ENCODE measurements around the gene ANKRD11.
"Not testable (repeated sequence)": the region's sequence is repeated elsewhere in the genome, so short reads cannot be mapped to it uniquely, and the experiment has no call there.

Gene ANKRD11

DNA sequence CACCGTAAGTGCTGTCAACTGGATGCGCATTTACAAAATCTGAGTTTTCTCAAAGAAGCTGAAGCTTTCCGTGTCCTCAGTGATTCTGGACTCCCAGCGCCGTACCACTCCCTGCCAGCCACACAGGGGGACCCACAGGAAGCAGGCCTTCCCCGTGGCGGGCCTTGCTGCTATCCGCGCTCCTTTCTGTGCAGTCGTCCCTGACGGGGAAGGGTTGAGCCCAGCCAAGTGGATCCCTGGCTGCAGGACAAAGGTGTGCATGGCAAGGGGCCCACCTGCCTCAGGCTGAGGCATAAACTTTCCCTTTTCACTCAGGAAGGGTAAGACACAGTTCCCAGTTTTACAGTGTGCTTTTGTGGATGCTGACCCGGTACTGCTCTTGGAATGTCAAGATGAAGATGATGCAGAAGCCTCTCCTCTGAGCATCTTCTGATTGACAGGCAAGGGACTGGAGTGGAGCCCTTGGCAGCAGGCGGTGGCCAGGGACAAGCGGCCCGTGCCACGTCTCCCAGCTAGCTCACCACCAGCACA lies 93.0 kb downstream of the ANKRD11 start:
- DNase-seq: no peak
- TF ChIP-seq POLR2A (IDR thresholded peaks at IDR 0.05; ENCODE audit: low read length) (no peak), GATA1 (IDR thresholded peaks at IDR 0.05; ENCODE audit: low read depth, low read length) (no peak)

DNA sequence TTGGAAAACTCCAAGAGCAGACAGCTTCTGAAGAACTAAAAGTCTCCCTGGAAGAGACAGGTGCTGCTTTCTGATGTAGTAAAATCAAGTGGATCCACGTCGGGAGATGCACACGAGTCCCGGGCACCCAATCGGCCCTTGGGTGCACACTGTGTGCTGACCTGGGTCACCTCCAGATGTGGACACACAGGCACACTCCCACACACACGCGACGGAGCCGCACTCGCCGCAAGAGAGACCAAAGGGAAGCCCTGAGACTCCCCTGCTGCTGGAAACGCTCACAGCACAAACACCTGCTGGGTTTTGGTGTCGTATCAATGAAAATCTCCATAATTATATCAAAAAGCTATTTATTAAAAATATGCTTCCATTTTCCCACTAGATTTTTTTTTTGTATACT lies 94.2 kb downstream of the ANKRD11 start:
- TF ChIP-seq POLR2A (IDR thresholded peaks at IDR 0.05; ENCODE audit: low read length): no peak
- DNase-seq: no peak

DNA sequence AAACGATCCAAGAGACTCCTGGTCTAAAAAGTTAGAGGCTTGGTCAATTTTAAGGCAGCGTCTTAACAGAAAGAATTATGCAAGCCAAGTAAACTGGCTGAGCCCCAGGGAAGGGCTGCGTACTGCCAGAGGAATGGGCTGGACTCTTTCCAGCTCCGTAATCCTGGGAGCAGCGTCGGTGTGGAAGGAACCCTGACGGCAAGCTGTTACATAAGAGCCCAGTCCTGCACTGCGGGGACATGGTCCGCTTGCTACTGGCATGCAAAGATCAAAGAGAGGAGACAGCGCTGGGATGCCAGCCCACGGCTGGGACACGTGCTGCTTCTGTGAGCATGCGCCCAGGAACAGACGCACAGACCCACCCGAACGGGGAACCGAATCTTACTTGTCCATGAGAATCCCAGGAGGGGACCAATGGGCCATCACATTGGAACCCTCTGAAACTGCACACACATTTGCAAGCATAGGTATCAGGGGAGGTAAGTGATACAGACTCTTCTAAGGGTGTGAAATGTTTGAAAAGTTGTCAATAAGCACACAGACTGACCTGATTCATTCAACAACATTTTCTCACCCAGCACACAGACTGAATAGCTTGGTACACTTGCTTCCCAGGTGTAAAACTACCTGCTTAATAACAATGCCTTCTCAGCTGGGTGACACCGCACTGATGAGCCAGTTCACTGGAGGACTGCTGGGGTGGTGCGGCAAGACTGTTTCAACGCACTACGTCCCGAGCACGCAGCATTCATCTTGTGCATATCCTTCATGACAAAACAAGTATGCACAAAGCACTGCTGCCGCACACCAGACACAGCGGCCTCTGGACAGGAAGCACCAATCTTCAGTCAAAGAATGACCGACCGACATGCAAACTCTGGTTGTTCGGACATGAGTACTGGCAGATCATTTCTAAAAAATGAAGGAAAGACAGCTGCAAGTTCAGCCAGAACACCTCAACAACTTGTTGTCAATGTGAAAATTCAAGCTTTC lies 94.9 kb downstream of the ANKRD11 start:
- TF ChIP-seq POLR2A (IDR thresholded peaks at IDR 0.05; ENCODE audit: low read length) (no peak), GATA1 (IDR thresholded peaks at IDR 0.05; ENCODE audit: low read depth, low read length) (no peak)
- DNase-seq: no peak

DNA sequence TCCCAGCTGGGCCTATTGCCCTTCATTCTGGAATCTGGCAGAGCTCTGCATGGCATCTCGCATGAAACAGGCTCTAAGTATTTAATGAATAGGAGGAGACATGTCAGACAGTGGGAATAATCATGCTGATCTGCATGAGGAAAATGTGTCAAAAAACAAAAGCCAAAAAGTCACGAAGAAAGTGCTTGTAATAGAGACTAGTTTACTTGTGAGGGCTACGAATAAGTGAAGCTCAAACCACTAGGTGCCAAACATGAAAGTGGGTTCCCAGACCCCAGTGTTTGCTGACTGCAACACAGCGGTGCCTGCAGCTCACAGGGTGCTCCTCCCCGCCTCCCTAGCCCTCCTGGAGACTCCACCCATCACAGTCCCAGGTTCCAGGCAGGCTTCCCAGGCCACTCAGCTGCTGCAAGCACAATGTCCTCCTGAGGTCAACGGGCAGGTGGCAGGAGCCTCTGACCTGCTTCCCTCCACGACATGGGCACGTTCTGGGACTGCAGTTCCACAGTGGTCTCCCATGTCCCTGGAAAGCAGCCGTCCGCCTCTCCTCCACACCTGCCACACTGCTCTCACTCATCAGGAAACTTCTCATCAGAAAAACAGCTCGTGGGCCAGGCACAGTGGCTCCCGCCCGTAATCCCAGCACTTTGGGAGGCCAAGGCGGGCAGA lies 96.5 kb downstream of the ANKRD11 start:
- DNase-seq: no peak
- no peak for TF ChIP-seq GATA1 (IDR thresholded peaks at IDR 0.05; ENCODE audit: low read depth, low read length)
- TF ChIP-seq POLR2A (IDR thresholded peaks at IDR 0.05; ENCODE audit: low read length): no peak

DNA sequence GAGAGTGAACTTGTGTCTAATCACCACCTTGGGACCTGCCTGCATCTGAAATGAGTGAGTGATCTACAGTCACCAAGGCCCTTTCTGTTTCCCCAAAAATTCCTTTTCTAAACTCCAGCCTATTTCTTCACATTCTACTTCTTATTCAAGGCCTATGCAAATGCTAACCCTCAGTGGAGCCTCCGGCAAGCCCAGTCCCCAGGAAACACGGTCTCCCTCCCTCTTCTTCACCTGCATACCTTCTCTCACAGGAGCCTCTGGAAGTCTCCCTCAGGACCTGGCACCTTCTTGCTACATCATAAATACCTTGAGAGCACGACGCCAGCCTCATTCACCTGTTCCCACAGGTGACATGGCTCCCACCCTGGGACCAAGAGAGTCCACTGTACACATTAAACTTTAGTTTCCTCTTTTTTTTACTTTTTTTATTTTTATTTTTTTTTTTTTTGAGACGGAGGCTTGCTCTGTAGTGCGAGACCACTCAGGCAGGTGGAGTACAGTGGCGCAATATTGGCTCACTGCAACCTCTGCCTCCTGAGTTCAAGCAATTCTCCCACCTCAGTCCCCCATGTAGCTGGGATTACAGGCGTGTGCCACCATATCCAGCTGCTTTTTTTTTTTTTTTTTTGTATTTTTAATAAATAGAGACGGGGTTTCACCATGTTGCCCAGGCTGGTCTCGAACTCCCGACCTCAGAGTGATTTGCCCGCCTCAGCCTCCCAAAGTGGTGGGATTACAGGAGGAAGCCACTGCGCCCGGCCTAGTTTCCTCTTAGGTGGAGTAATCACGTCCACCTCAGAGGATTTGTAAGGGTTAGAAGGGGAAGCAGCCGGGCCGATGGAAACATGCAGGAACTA lies 97.3 kb downstream of the ANKRD11 start:
- TF ChIP-seq GATA1 (IDR thresholded peaks at IDR 0.05; ENCODE audit: low read depth, low read length): no peak
- no peak for TF ChIP-seq POLR2A (IDR thresholded peaks at IDR 0.05; ENCODE audit: low read length)
- no peak for DNase-seq

DNA sequence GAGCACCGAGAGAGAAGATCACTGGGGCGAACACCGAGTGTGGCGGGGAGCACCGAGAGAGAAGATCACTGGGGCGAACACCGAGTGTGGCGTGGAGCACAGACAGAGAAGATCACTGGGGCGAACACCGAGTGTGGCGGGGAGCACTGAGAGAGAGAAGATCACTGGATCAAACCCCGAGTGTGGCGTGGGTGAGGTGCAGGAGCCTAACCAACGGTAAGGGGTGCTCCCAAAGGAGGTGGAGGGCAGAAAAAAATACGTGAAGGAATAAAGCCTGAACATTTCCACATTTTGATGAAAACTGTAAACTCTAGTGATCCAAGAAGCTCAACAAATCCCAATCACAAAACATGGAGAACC lies 100.2 kb downstream of the ANKRD11 start:
- not testable (repeated sequence) for DNase-seq

DNA sequence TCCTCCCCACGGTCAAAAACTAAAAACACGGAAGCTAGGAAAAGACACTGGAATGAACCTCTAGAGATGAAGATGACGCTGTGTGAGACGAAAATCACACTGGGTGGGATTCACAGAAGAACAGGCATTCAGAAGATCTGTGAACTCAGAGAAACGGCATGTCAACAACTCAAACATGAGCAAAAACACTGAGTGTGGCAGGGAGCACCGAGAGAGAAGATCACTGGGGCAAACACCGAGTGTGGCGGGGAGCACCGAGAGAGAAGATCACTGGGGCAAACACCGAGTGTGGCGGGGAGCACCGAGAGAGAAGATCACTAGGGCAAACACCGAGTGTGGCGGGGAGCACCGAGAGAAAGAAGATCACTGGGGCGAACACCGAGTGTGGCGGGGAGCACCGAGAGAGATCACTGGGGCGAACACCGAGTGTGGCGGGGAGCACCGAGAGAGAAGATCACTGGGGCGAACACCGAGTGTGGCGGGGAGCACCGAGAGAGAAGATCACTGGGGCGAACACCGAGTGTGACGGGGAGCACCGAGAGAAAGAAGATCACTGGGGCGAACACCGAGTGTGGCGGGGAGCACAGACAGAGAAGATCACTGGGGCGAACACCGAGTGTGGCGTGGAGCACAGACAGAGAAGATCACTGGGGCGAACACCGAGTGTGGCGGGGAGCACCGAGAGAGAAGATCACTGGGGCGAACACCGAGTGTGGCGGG lies 100.7 kb downstream of the ANKRD11 start:
- DNase-seq: not testable (repeated sequence)

DNA sequence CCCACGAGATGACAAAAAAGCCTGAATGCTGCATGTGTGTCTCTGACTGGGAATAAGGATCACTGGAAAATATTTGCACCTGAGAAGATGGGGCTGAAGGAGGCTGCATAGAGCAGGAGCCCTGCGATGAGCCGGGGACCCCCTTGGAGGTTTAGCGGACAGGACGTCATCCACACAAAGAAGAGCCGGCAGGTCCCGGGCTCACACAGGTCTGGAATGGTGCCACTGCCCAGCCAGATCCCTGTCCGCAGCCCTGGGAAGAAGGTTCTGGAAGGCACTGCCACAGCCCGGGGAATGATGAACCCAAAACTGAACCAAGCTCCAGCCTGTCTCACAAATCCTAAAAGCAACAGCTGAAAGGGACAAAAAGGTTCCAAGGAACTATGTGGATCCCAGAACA lies 101.8 kb downstream of the ANKRD11 start:
- no peak for TF ChIP-seq POLR2A (IDR thresholded peaks at IDR 0.05; ENCODE audit: low read length)
- TF ChIP-seq GATA1 (IDR thresholded peaks at IDR 0.05; ENCODE audit: low read depth, low read length): no peak
- no peak for DNase-seq

DNA sequence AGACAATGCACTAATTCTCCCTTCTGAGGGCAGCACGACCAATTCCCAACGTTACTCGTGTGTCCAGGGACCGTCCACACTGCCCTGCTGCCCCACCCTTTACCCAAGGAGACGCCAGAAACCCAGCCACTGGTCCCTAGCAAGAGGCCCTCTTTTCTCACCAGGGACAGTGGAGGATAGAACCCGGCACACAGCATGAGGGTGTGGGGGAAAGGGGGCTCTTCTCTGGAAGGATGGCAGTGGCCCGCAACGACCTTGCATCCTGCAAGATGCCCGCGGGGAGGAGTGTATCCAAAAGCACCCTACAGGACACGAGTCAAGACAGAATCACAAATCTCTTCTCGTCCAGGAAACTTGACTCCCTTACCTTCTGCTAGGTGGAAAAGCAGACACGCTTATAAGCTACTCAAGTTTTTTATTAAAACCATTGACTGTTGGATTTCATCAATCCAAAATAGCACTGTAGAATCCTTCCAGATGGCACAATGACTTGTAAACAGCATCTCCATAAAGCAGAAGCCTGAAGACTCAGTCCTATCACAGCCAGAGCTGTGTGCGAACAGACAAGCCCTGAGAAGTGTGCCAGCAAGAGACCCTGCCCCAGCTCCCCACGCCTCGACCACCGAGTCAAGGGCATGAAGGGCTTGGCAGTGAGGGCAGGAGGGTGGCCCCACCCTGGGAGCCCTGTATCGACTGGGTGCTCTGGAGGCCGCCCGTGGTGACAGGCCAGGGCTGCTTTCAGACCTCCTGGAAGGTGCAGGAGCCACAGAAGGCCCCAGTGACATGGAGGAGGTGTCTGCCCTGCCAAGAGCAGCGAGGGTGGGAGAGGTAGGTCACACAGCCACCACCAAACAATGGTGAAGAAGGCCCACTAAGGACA lies 103.8 kb downstream of the ANKRD11 start:
- DNase-seq: no peak
- TF ChIP-seq POLR2A (IDR thresholded peaks at IDR 0.05; ENCODE audit: low read length) (no peak), GATA1 (IDR thresholded peaks at IDR 0.05; ENCODE audit: low read depth, low read length) (no peak)

DNA sequence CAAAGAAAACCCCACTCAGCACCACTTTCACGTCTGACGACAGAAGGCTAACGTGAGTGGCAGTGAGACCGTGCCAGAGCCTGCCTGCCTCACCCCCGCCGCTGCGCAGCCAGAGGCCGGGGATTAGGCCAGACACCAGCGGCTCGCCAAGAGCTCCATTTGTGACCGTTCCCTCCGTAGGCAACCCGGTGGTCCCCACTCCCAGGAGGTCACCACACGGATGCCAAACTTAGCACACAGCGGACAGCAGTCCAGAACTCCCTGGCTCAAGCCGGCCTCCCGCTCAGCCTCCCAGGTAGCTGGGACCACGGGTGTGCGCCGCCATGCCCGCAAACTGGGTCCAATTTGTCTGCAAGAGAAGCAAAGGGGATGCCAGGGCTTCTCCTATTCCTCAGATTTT lies 104.6 kb downstream of the ANKRD11 start:
- TF ChIP-seq GATA1 (IDR thresholded peaks at IDR 0.05; ENCODE audit: low read depth, low read length): no peak
- no peak for TF ChIP-seq POLR2A (IDR thresholded peaks at IDR 0.05; ENCODE audit: low read length)
- no peak for DNase-seq

DNA sequence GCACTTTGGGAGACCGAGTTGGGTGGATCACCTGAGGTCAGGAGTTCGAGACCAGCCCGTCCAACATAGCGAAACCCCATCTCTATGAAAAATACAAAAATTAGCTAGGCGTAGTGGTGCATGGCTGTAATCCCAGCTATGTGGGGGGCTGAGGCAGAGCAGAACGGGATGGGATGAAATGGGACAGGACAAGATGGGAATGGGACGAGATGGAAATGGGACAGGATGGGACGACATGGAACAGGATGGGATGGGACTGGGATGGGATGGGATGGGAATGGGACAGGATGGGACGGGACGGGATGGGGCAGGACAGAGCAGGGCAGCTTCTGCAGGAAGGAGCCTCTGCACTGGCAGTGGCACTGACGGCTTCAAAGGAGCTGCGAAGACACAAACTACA lies 106.1 kb downstream of the ANKRD11 start:
- TF ChIP-seq POLR2A (IDR thresholded peaks at IDR 0.05; ENCODE audit: low read length) (no peak), GATA1 (IDR thresholded peaks at IDR 0.05; ENCODE audit: low read depth, low read length) (no peak)
- DNase-seq: no peak

DNA sequence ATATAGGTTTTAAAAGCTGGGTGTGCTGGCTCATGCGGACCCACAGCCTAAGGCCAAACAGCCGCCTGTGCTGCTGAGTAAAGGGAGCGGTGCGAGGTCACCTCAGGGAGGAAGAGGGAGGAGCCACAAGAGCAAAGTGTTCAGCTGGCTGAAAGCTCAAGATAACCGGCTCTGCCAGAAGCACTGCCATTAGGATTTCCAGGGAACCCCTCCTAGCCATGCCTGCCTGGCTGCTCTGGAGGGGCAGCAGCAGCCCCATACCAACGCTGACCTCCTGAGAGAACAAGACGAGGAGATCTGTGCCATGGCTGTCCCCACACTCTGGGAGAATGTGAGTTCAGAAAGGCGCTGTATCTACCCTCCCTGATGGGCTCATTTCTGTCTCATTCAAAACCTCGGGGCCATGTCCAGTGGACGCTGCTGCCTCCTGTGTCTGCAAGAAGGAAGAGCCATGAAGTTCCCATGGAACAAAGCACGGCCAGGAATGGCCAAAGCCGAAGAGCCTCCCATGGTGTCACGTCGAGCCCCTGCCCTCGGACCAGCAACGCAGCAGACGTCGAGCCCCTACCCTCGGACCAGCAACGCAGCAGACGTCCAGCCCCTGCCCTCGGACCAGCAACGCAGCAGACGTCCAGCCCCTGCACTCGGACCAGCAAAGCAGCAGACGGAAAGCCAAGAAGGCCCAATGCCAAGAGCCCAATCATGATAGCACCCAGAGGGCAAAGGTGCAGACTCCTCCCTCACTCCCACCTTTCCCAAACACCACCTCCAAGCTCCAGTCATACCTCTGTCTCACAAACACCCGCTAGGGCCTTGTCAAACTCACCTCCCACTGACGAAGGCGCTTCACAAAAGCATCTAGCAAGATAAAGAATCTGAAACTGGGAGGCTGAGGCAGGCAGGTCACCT lies 107.0 kb downstream of the ANKRD11 start:
- DNase-seq: peak; percentile 85
- TF ChIP-seq POLR2A (IDR thresholded peaks at IDR 0.05; ENCODE audit: low read length): no peak
- no peak for TF ChIP-seq GATA1 (IDR thresholded peaks at IDR 0.05; ENCODE audit: low read depth, low read length)

DNA sequence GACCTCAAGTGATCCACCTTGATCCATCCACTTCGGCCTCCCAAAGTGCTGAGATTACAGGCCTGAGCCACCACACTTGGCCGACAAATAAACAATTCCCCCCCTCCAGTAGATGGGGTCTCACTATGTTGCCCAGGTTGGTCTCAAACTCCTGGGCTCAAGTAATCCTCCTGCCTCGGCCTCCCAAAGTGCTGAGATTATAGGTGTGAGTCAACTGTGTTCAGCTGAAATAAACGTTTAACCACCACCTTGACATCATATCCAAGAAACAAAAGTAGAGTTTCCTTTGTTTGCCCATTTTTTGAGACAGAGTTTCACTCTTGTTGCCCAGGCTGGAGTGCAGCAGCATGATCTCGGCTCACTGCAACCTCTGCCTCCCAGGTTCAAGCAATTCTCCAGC lies 107.8 kb downstream of the ANKRD11 start:
- DNase-seq: not testable (repeated sequence)
